Fibroblast of villous mesenchyme (primary cell): ENCODE measurements around the gene CYS1. TPM values are rescaled to one million over a fixed set of nuclear protein-coding genes. Genes with fewer than 3 reads are reported as not detected.

Experiments
- DNase-seq: peaks from one replicate; pipeline ENCODE4 v3.0.0-alpha.2; 2010; ENCODE audit warnings: low read depth
- H3K4me3 ChIP-seq: 2 replicates; pipeline ENCODE4 v1.5.1; 2011; ENCODE audit warnings: low read depth, mild to moderate bottlenecking, low read length
- CTCF ChIP-seq: IDR thresholded peaks from 2 replicates; pipeline ENCODE4 v1.5.1; 2012; ENCODE audit warnings: low read depth, mild to moderate bottlenecking, low read length; ENCODE audit not compliant: insufficient read depth
- total RNA-seq: library from RNA; depleted of rRNA; stranded (reverse); fragments of >200 nt; gene quantifications from 2 replicates; pipeline ENCODE4 v1.2.3, GENCODE V29; 2012

Gene CYS1
- total RNA-seq, 1 donor = 2.2 TPM

- no peak for TF ChIP-seq CTCF
- DNase-seq = no peak
- no peak overlapping the region for H3K4me3 ChIP-seq
Observed at GRCh38 chr2:10058251-10059015, 21.8 kb downstream of the CYS1 start.

- peak overlapping the region; percentile 28 for H3K4me3 ChIP-seq
- DNase-seq = peak; percentile 88
- no peak for TF ChIP-seq CTCF
Observed at GRCh38 chr2:10057231-10058107, 22.7 kb downstream of the CYS1 start.

- no peak for TF ChIP-seq CTCF
- DNase-seq = no peak
- no peak overlapping the region for H3K4me3 ChIP-seq
Observed at GRCh38 chr2:10056439-10056838, 23.8 kb downstream of the CYS1 start.

- no peak for DNase-seq
- no peak overlapping the region for H3K4me3 ChIP-seq
- TF ChIP-seq CTCF = no peak
Observed at GRCh38 chr2:10054976-10055375, 25.2 kb downstream of the CYS1 start.

DNA sequence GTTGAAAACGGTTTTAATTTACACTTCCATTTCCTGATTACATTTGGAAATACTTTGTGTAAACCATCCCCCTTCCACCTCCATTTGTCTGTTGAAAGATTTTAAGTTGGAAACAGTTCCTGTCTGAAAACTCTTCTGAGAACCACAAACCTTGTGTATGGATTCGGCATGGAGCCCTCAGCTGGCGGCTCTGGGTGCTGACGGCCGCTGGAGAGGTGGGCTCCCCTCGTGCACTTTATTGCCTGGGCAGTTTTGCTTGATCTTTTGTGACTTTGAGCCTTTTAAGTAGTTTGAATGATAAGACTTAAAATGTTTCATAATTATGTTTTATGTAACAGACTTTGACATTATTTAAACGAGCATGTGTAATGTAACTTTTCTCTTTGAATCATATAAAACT is 25.8 kb downstream of the CYS1 start:
- no peak for DNase-seq
- no peak for TF ChIP-seq CTCF
- no peak overlapping the region for H3K4me3 ChIP-seq

- no peak overlapping the region for H3K4me3 ChIP-seq
- no peak for DNase-seq
- no peak for TF ChIP-seq CTCF
Observed at GRCh38 chr2:10053351-10053750, 26.9 kb downstream of the CYS1 start.
